ENCODE measurements around the gene RERE.

DNA sequence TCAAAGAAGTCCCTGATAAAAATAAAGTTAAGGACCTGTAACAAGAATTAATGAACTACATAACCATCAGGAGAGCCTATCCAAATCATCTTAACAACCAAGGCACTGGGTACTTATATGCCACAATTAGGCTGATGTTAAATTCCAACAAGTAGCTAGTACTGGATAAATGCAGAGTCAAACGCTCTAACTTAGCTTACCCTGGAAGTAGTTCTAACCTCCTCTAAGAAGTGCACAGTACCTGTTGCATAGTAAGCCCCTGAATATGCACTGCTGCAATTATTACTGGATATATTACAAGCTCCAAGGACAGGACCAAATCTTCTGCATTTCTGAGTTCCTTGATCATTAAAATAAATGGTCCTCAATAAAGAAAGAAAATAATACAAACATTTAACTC, 125.8 kb downstream of the RERE start:
- no peak for TF ChIP-seq NANOG (IDR thresholded peaks at IDR 0.05; ENCODE audit: borderline replicate concordance)
- TF ChIP-seq, protein P1, sequence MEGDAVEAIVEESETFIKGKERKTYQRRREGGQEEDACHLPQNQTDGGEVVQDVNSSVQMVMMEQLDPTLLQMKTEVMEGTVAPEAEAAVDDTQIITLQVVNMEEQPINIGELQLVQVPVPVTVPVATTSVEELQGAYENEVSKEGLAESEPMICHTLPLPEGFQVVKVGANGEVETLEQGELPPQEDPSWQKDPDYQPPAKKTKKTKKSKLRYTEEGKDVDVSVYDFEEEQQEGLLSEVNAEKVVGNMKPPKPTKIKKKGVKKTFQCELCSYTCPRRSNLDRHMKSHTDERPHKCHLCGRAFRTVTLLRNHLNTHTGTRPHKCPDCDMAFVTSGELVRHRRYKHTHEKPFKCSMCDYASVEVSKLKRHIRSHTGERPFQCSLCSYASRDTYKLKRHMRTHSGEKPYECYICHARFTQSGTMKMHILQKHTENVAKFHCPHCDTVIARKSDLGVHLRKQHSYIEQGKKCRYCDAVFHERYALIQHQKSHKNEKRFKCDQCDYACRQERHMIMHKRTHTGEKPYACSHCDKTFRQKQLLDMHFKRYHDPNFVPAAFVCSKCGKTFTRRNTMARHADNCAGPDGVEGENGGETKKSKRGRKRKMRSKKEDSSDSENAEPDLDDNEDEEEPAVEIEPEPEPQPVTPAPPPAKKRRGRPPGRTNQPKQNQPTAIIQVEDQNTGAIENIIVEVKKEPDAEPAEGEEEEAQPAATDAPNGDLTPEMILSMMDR (conservative IDR thresholded peaks at IDR 0.05; ENCODE audit: low read depth in 2 of 2) = no peak
- no peak for TF ChIP-seq EZH2phosphoT487 (IDR thresholded peaks at IDR 0.05; ENCODE audit: unreplicated experiment)
- no peak for TF ChIP-seq POLR2AphosphoS5 (IDR thresholded peaks at IDR 0.05; ENCODE audit: low read depth)
- TF ChIP-seq EZH2 (IDR thresholded peaks at IDR 0.05; ENCODE audit: low read depth, unreplicated experiment) = no peak
